Stimulated activated CD4-positive, alpha-beta T cell treated with anti-CD3 and anti-CD28 coated beads, Interleukin-1b, Interleukin-23, amount 100 ng/mL, for 48 hours (primary cell): ENCODE data around the gene CAPN15.

Source experiments
- DNase-seq: peaks from one replicate; pipeline ENCODE4 v3.0.0-alpha.2; 2020

Gene CAPN15

DNA sequence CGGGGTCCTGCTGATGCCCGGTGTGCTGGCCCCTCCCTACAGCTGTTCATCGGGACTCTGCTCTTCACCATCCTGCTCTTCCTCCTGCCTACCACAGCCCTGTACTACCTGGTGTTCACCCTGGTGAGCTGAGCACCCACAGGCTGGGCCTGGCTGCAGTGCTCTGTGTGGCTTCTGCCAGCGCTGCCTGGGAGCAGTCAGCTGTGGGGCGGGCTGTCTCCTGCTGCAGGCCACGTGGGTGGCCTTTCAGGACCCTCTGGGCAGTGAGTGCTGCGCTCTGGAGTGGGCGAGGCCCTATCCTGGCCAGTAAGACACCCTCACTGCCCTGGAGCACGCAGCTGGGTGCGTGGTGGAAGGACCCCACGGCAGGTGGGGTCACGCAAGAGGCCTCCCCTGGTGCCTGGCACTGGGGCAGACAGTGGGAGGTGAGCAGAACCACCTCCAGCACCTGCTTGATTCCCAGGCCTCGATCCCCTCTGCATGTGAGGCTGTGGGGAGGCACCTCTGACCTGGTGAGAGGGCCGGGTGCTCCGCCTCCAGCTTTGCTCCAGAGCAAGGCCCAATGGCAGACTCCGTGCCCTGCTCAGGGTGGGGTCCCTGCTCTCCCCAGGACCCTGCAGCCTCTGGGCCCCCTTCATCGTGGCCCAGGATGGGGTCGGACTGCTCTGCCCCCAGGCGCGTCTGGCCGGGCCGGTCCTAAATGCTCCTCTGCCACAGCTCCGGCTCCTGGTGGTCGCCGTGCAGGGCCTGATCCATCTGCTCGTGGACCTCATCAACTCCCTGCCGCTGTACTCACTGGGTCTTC is 52.8 kb downstream of the CAPN15 start:
- DNase-seq: no peak

DNA sequence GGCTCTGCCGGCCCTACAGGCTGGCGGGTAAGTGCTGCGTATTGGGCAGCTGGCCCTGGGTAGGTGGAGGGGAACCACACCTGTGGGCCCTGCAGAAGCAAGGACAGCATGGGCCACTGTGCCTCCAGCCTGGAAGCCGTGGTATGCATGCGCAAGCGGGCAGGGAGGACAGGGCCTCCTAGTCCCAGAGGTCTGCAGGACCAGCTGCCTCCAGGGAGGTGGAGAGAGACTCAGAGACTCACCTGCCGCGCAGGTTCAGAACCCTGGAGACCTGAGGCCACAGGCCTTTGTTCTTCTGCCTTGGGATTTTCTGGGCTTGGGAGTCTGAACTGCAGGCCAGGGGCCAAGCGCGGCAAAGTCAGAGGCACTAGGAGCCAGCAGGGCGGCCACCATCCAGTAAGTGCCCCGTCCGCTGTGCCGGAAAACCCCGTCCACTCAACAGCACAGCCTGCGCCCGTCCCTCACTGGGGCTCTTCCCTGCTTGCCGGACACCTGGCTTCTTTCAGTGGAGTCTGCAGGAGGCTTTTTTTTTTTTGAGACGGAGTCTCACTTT is 53.5 kb downstream of the CAPN15 start:
- no peak for DNase-seq

DNA sequence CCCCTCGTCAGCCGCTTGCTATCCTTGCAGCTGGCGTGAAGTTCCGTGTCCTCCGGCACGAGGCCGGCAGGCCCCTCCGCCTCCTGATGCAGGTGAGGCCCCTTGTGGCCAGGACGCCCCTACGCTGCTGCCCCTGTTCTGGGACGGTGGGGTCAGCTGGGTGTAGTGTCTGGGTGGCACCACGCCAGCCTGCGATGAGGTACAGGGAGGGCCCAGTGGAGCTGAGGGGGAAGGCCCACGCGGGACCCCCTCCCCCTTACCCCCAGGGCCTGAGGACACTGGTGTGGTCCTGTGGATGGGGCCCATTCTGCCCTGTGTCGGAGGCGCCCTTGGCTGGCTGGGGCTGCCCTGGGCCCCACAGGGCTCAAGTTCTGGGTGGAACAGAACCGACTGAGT is 54.7 kb downstream of the CAPN15 start:
- DNase-seq: no peak

DNA sequence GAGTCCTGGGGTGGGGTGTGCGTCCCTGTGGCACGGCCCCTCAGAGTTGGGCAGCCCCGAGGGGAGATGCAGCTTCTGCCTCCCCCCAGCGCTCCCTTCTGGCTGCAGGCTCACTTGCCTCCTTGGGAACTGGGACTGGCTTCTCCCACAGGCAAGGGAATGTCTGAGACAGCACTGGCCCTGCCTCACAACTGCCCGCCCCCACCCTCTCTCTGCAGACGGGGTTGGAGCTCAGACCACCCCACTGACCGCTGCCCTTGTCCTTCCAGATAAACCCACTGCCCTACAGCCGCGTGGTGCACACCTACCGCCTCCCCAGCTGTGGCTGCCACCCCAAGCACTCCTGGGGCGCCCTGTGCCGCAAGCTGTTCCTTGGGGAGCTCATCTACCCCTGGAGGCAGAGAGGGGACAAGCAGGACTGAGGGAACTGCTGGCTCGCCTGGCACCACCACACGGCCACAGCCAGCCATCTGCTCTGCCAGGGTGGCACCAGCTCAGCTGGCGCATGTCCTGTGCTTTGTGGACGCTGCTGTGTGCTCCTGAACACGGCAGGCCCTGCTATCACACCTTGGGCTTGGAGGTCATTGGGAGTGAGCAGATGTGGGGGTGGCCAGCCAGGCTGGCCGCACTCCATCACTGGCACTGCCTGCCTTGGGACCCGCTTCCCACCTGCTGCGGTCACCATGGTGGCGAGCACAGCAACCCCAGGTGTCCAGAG is 55.3 kb downstream of the CAPN15 start:
- DNase-seq: no peak

DNA sequence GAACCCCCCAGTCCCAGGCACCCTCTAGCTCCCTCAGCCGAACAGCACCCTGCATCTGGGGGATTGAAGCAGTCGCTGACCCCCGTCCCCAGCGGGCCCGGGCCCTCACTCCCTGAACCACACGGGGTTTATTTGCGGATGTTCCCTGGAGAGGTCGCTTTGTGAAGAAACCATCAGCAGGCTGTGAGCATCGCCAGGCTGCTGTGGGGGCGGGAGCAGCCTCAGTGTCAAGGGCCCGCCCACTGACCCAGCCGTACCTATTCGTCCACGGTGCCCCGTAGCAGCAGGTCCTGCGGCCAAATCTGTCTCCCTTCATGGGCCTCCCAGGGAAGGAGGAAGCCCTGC is 55.9 kb downstream of the CAPN15 start:
- DNase-seq: no peak

DNA sequence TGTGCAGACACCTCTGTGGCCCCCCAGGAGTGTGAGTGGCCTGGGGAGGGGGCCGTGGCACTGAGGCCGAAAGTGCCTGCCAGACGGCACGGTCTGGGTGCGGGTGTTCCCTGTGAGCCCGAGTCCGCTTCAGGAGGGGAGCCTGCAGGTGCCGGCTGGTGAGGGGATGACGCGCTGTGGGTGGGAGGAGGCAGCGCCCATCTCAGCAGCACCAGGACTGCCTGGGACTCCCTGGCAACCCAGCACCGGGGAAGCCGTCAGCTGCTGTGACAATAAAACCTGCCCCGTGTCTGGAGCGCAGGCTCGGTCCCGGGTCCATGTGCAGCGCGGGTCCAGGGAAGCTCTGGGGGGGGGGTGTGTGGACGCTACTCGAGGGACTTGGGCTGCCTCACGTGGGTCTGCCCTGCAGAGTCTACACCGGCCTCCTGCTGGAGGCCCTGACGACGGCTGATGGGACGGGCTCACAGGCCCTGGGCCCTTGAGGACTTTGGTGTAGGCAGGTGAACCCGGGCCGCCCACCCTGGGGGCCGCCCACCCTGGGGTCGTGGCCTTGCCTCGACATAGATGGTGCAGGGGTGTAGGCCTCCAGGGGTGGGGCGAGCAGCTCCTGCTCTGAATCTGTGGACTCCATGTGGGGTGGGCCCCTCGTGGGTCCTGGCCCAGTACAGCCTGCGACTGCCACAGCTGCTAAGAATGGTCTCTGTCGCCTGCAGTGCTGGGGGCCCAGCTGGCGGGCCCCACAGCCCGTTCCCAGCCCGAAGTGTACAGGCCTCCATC is 56.5 kb downstream of the CAPN15 start:
- DNase-seq: no peak

DNA sequence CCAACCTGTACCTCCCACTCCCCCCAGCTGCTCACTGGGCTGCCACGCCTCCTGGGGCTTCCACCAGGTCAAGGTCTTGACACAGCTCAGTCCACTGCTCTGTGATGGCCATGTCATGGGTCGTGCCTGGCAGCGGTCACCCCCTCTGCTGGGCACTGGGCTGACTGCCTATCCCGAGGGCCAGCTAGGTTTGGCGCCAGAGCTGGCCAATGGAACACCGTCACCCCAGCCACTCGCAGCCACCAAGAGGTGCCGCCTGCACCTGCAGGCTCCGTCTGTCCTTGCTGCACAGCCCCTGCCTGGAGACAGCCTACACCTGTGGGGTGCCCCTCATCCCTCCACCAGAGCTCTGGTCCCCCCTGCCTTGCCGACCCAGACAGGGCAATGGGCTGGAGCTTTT is 57.8 kb downstream of the CAPN15 start:
- no peak for DNase-seq

DNA sequence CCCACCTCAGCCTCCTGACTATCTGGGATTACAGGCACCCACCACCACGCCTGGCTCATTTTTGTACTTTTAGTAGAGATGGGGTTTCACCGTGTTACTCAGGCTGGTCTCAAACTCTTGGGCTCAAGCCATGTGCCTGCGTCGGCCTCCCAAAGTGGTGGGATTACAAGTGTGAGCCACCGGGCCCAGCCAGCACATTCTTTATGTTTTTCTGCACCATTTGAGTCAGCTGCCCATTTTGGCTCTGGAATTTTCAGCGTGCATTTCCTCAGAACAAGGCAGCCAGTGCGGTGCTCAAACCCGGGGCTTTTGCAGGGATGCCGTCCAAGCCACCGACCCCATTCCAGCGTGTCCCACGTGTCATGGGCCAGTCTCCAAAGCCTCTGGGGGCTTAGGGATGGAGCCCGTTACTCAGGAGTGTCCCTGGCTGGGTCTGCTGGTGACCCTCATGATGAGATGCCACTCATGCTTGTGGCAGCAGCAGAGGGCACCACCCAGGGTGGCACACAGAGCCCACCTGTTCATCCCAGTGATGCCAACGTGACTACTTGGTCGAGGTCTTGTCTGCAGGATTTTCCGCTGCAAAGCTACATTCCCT is 58.6 kb downstream of the CAPN15 start:
- DNase-seq: no peak

DNA sequence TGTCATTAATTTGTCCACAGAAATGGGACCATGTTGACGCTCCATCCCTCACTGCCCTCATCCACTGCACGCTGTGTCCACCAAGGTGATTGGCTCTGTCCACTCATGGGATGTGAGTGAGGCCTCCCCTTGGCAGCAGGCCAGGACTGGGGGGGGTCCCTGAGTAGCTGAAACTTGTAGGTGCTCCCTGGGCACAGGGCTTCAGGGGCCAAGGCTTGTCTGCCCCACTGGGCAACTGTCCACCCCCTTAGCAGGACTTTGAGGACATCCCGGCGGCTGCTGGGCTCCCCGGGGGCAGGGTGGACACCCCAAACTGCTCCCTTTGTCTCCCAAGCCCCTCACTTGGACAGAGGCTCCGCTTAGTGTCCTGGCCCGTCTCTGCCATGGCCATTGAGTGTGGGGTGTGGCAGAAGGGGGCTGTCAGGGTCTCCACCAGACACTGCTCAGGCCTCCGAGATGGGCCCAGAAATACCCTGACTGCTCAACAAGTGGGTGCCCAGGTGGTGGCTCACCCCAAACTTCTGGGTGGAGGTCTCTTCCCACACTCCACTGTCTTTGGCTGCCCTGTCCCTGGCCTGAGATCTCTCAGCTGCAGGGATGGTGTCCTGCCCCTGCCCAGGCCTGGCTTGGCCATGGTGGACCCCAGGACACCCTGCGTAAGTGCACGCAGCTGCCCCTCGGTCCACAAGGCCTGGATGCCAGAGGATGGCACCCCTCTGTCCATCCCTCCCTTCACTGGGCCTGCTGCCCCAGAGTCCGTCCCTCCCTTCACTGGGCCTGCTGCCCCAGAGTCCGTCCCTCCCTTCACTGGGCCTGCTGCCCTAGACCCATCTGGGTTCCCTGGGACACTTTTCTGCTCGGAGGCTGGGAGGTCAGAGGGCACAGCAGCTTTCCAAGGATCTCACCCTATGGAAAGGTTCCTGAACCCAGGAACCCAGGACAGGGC is 59.4 kb downstream of the CAPN15 start:
- DNase-seq: no peak

DNA sequence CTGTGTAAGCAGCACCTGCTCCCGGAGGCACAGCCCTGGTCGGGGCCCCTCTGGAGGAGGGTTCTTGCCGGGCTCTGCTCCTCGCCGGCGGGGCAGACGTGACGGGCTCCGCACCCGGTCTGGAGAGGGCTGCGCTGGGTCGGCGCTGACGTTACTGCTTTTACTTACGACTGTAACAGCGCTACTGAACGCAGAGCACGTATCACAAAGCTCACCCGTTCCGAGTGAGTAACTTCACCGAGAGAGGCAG is 61.1 kb downstream of the CAPN15 start:
- peak; percentile 79 for DNase-seq

DNA sequence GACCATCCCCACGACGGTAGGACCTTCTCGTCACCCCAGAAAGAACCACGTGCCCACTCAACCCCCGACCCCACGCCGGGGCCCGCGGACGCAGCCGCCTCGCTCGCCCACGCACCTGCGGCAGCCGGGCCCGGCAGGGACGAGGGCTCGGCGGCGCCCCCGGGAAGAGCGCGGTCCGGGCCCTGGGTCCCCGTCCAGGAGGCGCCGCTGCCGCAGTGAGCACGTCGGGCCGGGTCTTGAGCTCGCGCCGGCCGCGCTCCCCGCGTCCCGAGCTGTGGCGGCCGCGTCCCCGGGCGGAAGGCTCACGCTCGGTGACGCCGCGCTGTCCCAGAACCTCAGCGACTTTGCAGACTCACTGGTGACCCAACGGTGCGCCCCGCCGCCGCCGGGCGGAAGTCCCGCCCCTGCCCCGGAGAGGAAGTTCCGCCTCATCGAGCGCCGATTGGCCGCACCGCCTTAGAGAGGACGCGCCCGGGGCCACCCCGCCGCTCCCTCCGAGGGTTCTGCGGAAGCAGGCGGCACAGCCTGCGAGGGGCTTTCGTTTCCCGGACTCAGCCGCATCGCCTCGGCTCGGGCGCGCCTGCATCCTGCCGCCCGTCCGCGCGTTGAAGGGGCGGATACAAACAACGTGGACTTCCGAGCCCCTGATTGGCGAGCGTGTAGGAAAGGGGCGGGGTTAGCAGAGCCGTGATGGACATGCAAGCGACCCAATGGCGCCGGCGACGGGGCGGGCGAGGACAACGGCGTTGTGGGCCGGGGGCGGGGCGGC is 61.6 kb downstream of the CAPN15 start:
- peak; percentile 97 for DNase-seq

DNA sequence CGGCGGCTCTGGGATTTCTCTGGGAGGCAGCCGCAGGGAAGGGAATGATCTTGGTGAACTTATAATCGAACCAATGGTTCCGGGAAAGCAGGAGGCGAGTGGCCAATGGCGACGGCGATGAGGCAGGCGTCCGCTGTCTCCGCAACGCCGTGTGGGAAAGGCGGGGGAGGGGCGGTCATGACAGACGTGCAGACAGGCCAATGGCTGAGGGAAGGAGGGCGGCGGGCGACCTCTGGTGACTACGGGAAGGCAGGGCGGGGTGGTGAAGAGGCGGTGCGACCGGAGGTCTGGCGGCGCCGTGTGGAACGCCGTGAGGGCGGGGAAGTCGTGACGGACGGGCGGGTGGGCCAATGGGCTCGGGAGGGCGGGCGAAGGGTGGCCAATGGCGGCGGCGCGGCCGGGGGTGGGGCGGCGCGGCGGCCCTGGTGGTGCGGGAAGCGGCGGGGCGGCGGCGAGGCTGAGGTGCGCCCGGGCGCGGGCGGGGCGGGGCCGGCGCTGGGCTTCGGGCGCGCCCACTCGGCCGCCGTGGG is 62.2 kb downstream of the CAPN15 start, which contains the start of gene RAB40C:
RAB40C (plus strand) TSS at position 409 of the 530 bp plus-strand sequence. CDS start 226 bp downstream, outside the sequence.
- DNase-seq: peak; percentile 99

DNA sequence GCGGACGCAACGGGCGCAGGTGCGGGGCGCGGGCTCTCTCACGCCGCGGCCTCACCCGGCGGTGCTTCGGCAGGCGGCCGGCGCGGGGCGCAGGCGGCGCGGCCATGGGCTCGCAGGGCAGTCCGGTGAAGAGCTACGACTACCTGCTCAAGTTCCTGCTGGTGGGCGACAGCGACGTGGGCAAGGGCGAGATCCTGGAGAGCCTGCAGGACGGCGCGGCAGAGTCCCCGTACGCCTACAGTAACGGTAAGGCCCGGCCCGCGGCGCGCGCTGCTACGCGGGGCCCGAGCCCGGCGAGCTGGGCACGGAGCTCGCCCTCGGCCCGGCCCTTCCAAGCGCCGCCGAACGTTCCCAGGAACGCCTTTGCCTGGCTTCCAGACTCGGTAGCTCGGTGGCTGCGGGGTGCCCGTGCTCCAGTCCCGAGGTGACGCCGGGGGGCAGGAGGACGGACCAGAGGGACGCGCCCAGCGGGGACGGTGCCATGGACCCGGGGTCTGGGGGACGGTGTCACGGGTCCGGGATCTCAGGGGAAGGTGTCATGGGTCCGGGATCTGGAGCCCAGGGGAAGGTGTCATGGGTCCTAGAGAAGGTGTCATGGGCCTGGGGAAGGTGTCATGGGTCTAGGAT is 62.8 kb downstream of the CAPN15 start:
- DNase-seq: no peak

DNA sequence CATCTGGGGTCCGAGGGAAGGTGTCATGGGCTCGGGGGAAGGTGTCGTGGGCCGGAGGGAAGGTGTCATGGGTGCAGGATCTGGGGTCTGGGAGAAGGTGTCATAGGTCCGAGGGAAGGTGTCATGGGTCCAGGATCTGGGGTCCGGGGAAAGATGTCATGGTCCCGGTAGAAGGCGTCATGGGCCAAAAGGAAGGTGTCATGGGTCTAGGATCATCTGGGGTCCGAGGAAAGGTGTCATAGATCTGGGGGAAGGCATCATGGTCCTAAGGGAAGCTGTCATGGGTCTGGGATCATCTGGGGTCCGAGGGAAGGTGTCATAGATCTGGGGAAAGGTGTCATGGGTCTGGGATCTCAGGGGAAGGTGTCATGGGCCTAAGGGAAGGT is 63.3 kb downstream of the CAPN15 start:
- no peak for DNase-seq

DNA sequence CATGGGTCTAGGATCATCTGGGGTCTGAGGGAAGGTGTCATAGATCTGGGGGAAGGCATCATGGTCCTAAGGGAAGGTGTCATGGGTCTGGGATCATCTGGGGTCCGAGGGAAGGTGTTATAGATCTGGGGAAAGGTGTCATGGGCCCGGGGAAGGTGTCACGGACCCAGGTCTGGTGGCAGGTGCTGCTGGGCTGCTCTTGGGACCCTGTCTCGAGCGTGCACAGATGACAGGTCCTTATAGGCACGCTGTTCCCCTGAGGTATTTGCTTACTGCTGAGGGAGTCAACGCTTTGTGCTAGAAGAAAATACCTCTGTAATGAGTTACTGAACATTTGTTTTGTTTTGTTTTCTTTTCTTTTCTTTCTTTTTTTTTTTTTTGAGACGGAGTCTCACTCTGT is 63.7 kb downstream of the CAPN15 start:
- DNase-seq: no peak

DNA sequence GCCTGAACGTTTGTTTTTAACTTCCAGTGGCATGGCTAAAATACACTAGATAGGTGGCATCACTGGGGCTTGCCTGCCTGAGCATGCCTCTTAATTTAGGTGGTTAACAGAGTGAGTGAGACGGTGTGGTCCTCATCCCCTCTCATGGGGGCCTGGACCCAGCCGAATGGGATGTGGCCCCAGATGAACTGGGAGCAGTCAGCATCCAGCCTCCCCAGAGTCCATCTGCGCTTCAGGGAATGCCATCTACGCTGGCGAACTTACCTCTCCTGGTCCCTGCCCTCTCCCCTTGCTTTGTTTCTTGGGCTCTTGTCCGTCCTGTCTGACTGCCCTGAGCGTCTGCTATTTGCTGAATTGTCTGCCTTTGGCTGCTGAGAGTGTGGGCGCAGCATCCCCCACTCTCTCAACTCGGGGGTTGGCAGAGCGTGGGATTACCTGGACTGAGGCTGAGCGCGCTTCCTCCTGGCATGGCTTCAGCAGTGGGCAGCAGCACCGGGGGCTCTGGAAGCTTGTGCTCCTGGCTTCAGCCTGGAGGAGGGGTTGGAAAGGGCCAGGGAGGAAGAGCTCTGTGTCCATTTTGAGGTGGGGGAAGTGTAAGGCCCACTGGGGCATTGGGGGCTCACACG is 64.5 kb downstream of the CAPN15 start:
- DNase-seq: no peak

DNA sequence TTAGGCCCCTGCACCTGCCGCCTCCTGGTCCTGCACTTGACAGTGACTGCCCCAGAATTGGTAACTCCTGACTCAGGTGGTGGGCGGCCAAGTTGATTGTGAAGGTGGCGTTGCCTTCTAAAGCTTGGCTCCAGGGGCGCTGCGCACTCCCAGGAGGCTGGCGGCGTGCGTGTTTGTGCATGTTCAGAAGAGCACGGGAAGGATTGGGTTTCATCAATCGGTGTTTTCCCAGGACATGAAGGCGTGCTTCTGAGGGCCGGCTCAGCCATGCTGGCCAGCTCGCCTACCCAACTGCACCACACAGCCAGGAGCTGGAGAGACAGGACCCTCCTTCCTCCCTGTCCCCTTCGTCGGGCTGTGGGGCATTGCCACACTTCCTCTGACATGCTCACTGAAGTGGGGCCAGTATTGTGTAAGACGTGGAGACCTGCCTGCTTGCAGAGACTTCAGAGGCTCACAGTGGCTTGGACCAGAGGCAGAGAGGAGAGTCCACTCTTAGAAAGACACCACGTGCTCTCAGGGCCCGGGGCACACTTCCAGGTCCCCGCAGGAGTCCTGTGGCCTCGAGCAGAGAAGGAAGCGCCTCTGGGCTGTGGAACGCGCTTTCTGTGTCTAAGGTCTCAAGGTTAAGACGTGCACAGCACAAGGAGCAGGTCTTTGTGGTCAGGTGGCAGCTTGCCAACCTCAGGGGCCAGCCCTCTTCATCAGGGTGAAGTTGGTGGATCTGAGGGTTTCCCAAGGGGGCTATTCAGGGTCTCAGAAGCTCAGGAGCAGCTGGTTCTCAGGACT is 65.2 kb downstream of the CAPN15 start:
- DNase-seq: no peak

DNA sequence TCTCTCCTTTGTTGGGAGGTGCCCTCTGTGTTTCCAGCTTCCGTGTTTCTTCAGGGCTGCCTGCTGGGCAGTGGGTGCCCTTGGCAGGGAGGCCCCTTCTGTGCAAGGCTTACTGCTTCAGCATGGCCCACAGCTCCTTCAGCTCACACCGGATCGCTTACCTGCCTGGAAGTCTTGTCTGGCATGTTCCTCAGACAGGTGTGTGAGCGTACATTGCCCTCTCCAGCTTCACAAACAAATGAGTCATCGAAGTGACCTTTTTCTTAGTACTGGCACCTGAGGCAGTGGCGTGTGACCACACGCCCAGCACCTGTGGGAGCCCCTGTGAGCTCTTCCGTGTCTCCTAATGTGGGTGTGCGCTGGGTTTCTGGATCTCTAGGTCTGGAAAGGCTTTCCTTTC is 65.9 kb downstream of the CAPN15 start:
- DNase-seq: no peak

DNA sequence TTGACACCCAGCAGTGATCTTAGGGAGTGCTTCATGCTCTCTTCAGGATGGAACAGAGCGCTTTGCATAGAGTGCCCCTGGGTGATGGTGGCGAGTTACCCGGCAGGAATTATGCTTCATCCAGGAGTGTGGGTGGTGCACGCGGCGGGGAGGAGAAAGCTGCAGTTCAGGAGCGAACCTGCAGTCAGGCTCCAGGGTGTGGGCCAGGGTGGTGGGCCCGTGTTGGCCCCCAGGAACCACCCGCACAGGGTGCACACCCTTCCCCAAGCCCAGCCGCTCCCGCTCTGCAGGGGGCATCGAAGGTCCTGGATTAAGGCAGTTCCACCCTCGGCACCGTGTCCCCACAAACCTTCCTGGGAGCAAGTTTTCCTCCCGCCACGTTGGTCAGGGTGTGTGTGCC is 66.3 kb downstream of the CAPN15 start:
- no peak for DNase-seq
